ENCODE data around the gene PAPSS2. TPM values are rescaled to one million over a fixed set of nuclear protein-coding genes. Genes with fewer than 3 reads are reported as not detected.
A peak's percentile ranks its signal among the peaks of the same experiment; 100 is the strongest.

PAPSS2 gene
- polyA plus RNA-seq, 10 donors: 8.6 to 14.7 (median 12.5) TPM

DNA sequence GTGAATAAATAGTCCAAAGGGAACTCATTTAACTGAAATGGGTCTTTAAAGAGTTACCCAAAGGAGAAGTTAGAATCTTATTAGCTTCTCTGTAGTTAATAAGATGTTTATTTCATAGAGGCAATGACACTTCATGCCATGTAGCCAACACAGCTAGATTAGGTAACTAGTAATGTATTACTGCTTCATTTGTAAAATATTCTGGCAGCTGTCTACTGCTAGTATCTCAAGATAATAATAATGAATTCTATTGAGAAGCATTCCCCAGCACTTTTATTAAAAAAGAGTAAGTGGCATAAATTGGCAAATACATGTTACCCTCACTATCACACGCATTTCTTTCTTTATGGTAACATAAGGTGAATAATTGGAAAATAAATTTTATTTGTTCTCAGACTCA, 10.1 kb downstream of the PAPSS2 start:
- DNase-seq: no peak

- DNase-seq: no peak
These were observed 10.9 kb downstream of the PAPSS2 start for GRCh38 chr10:87670586-87670985.

DNA sequence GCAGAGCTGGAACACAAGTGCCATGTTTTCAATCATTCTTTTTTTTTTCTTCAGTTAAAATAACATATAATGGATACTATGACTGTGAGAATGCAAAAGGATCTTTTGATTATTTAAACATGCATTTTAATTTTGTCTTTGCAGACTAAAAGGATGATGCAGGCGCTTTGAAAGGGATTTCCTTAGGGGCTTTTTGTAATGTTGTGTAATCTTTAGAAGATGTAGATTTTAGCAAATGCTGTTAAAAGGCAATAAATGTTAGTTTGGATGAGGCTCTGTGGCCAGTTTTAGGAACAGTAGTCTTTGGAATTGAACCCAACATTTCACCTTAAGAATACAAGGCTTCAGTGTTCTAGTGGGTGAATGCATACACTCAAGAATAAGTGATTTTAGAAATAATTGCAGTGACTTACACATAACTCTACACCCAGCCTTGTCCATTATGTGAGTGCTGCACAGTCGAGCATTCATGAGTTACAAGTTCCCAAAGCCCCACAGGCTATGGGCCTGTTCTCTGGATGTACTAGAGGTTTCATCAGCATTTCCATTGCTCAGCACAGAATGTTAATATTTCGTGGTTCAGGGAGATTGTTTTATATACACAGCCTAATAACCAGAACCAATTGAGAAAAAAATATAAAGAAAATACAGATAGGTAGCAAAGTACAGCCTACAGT, 11.6 kb downstream of the PAPSS2 start:
- no peak for DNase-seq

- DNase-seq: no peak
These were observed 12.9 kb downstream of the PAPSS2 start for GRCh38 chr10:87672551-87672950.

DNA sequence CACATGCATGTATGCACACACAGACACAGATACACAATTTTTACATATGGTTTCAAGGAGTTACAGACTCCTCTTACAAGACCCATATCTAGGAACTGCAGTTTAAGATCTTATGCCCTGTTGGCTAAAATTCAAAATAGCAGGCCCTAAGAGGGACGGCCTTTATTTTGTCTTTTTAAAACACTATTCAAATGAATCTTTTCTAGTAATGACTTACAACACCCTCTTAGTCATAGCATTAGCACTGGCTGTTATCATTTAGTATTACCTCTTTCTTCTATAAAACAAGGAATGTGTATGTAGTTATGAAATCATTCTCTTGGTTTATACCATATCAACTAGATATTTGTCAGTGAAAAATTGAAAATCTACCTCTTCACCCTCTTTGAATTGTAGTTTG, 15.3 kb downstream of the PAPSS2 start:
- peak in 1 of 3 donors; percentile 24 for DNase-seq

DNA sequence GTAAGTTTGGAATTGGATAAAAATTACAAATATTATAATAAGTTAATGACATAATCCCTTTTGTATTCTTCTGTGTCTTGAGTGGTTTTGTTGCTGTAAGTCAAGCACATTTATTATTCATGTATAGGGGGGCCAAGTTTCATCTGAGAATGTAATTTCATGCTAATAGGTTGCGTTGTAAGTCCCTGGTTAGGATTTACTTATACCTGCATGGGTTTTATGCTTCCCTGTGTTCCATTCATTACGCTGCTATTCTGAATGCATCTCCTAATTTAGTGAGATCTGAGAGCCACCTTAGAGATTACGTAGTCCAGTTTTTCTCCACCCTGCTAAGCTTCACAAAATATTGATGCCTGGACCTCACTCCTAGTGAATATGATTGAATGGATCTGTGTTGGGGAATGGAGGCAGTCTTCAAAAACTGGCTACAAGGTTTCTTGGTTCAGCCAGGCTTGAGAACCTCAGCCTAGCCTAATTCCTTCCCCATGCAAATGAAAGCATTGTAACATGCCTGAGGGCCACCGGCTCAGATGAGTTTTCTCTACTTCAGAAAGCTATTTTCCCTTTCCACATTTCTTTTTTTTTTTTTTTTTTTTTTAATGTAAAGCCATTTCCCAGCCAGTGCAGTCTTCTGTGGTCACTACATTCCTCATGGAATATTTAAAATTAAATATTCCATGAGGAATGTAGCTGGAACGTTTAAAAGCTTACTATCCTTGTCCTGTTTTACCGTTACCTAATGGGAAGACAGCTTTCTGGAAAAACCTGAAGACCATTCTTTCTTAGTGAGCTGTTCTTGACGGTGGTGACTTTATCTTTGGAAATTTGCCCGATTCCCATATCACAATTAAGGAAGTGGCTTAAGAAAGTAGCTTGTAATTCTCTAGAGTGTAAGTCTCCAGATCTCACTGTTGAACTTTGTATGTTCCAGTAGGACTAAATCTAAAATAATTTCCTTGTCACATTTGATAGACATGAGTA, 16.0 kb downstream of the PAPSS2 start:
- DNase-seq: peak in 1 of 3 donors; percentile 89

GRCh38 chr10:87677595-87677994, 17.9 kb downstream of the PAPSS2 start:
- no peak for DNase-seq

DNA sequence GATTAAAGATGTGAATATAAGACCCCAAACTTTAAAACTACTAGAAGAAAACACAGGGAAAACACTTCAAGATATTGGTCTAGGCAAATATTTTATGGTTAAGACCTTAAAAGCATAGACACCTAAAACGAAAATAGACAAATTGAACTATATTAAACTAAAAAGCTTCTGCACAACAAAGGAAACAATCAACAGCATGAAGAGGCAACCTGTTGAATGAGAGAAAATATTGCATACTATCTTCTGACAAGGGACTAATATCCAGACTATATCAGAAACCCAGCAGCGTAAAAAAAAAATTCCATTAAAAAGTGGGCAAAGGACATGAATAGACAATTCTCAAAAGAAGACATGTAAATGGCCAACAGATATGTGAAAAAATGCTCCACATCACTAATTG, 18.6 kb downstream of the PAPSS2 start:
- DNase-seq: no peak

- DNase-seq: no peak
These were observed 23.7 kb downstream of the PAPSS2 start for GRCh38 chr10:87683356-87683755.

- no peak for DNase-seq
These were observed 24.4 kb downstream of the PAPSS2 start for GRCh38 chr10:87684001-87684638.

DNA sequence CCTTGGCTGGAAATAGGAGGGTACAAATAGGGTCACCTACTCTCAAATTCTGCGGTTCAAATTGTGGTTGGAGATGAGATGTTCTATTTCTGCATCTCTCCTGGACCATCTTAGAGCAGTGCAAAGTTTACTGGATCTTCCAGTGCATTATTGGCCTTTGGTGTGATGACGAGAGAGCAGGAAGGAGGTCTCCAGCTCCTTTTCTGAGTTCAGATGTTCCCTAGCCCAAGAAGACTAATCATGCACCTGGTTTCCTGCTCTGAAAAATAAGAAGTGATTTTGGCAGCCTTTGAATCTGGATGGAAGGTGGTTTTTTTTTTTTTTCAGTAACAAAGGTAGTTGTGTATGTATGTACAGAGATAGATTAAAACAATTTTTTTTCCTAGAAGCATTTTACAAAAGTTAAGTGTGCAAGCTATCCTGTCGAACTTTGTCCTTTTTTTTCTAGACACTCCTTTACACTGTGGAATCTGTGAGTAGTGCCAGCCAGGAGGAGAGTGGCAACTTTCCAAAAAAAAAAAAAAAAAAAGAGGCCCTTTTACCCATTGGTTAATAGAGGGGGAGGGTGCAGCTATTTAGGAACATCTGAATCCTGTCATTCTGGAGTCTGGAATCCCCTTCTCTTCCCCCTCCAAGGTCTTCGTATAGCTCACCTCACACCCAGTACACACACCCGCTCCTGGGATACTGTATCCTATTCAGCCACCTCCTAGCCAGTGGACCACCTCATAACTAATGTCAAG, 26.3 kb downstream of the PAPSS2 start:
- no peak for DNase-seq

GRCh38 chr10:87691506-87692070, 31.9 kb downstream of the PAPSS2 start:
- no peak for DNase-seq

- no peak for DNase-seq
These were observed 33.3 kb downstream of the PAPSS2 start for GRCh38 chr10:87692956-87693484.

GRCh38 chr10:87694011-87694794, 34.5 kb downstream of the PAPSS2 start:
- no peak for DNase-seq

DNA sequence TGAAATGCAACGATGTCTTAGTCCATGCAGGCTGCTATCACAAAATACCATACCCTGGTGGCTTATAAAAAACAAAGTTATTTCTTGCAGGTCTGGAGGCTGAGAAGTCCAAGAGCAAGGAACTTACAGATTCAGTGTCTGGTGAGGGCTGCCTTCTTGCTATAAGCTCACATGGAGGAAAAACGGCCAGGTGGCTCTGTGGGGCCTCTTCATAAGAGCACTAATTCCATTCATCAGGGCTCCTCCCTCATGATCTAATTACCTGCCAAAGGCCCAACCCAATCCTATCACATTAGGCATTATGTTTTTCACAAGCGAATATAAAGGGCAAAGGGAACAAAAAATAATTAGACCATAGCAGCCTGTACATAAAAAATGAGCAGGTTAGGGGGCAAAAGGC, 35.4 kb downstream of the PAPSS2 start:
- no peak for DNase-seq

GRCh38 chr10:87696922-87697745, 37.5 kb downstream of the PAPSS2 start:
- no peak for DNase-seq

GRCh38 chr10:87700031-87700796, 40.5 kb downstream of the PAPSS2 start:
- peak; percentile 16 to 60 (median 40) for DNase-seq

- DNase-seq: peak in 1 of 3 donors; percentile 22
These were observed 42.7 kb downstream of the PAPSS2 start for GRCh38 chr10:87702260-87702972.

All from muscle of back (tissue), 11 donors.